Stimulated activated CD4-positive, alpha-beta T cell treated with anti-CD3 and anti-CD28 coated beads, Interleukin-12 subunit alpha, Interleukin-12 subunit beta, amount 100 ng/mL, for 4 hours (primary cell): ENCODE measurements around the gene TANC1.

Source experiments
- DNase-seq: peaks from one replicate; pipeline ENCODE4 v3.0.0-alpha.2; 2020

The TANC1 gene

GRCh38 chr2:159066541-159067156, 98.2 kb downstream of the TANC1 start:
- DNase-seq = no peak

GRCh38 chr2:159067971-159068370, 99.5 kb downstream of the TANC1 start:
- no peak for DNase-seq

GRCh38 chr2:159069229-159069628, 100.8 kb downstream of the TANC1 start:
- no peak for DNase-seq

DNA sequence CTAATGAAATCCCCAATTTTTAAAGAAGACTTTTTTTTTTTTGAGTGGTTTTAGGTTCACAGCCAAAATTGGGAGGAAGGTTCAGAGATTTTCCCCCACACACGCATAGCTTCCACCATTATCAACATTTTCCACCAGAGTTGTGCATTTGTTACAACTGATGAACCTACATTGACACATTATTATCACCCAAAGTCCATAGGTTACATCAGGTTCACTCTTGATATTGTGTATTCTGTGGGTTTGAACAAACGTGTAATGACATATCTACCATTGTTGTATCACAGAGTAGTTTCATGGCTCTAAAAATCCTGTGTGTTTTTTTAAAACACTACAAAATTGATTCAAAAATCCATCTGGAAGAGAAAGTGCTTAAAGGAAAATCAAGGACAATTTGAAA, 101.8 kb downstream of the TANC1 start:
- no peak for DNase-seq

- DNase-seq = no peak
Observed at GRCh38 chr2:159071190-159071915, 102.9 kb downstream of the TANC1 start.

- DNase-seq = no peak
Observed at GRCh38 chr2:159072795-159073194, 104.4 kb downstream of the TANC1 start.

DNA sequence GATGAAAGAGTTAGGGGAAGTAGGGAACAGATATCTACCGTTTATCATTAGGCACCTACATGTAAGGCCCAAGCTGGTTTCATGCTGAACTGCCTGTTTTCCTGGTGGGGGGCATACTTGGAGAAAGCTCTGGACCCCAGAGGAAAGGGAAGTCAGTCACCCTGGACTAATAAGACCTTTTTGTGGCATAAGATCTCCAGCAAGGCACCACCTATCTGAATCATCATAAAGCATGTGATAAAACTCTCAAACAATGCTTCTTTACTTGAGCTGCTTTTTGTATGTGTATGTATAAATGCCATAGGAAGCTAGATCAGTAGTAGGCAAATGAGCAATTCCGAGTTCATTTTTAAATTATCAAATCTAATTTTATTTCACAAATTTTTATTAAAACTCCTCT, 104.8 kb downstream of the TANC1 start:
- no peak for DNase-seq

GRCh38 chr2:159074605-159075004, 106.2 kb downstream of the TANC1 start:
- no peak for DNase-seq

GRCh38 chr2:159075727-159076126, 107.3 kb downstream of the TANC1 start:
- no peak for DNase-seq

- no peak for DNase-seq
Observed at GRCh38 chr2:159076241-159076640, 107.8 kb downstream of the TANC1 start.

DNA sequence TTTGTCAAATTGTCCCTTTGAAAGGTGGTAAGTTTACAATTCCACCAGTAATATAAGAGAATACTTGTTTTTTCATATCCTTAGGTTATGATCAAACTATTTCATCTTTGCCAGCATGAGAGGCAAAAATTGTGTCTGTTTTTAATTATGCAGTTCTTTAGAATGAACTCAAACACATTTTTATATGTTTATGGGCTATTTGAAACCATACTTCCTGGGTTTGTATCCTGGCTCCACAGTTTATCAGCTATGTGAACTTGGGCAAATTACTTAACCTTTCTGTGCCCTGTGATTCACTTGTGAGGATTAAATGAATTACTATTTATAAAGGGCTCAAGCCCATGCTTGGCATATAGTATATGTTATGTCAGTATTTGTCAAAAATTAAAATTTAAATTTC, 109.4 kb downstream of the TANC1 start:
- DNase-seq = no peak

DNA sequence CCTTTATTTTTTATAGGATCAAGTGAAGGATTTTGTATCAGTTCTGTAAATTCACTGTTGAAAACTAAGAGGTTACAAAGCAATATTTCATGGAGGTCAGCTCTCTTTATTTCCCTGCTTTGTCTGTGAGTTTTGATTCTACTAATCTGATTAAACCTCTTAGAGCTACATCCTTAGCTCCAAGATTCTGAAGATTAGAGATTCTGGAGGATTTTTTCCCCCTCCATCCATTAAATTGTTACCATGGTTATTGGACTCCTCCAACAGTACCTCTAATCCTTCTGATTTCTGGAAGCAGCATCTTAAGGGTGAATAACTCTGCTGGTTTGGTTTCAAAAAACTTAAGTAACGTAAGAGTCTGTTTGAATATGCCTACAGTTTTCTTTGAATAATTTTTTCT, 110.0 kb downstream of the TANC1 start:
- DNase-seq = no peak

DNA sequence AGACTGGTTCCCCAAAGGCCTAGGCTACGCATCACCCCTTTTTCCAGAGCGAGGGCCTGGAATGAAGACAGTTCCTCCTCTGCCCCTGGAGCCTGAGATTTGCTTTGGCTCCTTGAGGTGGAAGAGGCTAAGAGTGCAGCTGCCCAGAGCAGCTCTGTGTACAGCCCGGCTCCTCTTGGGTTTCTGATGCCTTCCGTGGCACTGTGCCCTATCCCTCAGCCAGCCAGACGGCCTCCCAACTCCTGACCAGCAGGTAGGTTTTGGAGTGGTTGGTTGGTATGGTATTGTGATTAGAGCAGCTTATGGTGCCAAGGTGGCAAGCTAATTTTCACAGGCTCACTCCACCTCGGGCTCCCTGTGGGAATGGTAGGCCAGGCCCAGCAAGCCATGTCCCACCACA, 112.2 kb downstream of the TANC1 start:
- DNase-seq = no peak

- no peak for DNase-seq
Observed at GRCh38 chr2:159082119-159082518, 113.7 kb downstream of the TANC1 start.

DNA sequence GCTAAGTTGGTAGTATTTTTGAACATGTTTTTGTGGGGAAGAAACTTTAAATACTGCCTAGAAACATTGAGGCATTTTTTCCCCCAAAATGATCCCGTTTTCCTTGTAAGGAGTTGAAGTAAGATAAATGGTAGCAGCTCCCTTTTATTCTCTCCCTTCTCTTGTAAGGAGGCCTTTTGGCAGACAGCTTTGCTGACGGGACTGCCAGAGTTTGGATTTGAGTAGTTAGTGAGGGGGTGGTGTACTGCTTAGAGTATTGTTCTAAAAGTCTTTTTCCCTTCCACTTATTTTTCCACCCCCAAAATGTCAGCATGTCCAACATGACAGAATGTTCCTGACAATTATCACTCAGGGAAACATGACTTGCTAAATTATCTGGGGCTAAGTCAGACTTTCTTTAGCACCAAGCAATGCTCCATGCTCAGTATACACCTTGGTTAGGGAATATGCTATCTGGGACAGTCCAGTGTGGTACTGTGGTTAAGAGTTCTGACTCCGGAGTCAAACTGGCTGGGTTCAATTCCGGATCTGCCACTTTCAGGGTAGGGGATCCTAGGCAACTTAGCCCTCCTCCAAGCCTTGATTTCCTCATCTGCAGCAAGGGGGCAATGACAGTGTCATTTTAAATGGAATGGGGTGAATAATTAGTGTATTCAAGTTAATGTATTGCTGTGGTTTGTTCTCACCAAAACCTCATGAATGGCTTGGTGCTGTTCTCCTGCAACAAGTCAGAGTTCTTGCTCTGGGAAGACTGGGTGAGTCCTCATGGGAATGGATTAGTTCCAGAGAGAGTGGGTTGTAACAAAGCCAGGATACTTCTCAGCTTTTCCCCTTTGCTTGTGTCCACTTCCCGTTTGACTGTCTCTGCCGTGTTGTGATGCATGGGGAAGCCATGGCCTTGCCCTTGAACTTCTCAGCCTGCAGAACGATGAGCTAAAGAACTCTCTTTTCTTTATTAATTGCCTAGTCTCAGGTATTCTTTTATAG, 116.2 kb downstream of the TANC1 start:
- DNase-seq = no peak

GRCh38 chr2:159086342-159086741, 117.9 kb downstream of the TANC1 start:
- no peak for DNase-seq

- DNase-seq = no peak
Observed at GRCh38 chr2:159086826-159087225, 118.4 kb downstream of the TANC1 start.

DNA sequence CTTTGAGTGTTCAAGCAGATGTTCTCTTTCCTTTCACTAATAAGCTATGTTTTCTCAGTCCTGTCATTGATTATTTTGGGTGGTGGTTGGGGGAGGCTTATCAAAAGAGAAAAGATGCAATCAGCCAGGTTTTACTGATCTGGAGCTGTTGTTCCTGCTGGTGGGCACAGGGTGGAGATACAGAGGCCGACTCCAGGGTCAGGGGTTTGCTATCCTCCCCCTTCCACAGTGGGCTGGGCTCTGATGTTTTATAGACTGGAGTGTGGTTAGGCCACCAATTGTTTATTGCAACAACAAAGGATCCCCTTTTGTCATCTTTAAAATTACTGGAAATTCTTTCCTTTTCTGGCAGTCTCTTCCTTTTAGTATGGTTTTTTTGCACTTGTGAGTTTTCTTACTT, 120.5 kb downstream of the TANC1 start:
- no peak for DNase-seq

DNA sequence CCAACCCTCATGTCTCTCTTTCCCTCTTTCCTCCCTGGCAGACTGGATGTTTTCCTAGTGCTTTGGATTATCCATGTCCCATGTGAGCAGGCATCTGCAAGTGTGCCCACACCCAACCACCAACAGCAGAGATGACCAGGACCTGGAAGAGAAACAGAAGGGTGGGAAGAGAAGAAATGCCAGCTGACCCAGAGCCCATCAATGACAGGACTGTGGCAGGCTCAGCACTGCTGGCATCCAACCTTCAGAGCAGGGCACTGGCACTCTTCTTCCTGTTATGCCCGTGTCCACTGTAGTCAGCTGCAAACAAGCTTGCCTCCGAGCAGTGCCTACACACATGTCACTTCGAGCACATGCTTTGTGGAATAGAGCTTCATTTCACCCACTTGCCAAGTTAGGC, 121.1 kb downstream of the TANC1 start:
- no peak for DNase-seq

DNA sequence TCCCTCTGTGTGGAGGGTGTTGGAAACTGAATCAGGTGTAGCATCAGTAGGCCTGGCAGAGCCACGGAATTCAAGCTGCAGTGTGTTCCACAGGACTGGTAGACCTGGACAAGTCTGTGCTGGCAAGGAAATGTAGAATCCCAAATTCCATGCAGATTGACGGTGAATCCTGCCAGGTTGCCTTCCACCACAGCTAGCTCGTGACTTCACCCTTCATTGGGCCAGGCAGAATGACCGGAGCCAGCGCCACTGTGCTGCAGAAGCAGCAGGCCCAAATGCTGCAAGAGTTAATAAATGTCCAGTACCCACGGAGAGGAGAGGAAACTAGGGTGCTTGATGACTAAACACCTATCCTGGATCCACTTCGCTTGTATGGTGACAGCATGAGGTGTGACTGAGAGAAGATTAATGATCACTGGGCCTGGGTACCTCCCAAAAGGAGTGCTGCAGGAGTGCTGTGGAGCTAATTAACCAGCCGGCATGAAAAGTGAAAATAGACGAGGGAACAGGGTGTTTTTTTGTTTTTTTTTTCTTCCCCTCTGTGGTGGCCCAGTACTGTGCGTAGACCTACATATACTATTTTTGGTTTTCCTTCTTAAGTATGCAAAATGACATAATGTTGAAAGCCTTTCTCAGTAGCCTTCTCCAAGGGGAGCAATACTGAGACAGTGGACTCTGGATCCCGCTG, 122.2 kb downstream of the TANC1 start:
- no peak for DNase-seq

DNA sequence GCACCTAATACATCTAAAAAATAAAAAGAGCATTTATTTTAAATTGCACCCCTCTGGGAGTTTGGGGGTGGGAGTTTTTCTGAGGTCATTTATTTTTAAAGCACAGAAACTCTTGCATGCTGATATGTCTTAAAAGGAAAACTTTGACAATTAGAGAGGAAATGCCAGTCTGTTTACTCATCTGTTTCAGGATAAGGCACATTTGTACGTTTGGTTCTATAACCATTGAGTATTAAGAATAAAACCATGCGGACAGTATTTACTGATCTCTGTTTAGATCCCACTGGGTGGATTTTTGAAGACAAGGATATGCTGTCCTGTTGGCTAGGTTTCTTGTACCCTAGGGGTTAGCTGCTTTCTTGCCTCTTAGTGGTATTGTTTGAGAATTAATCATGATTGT, 122.9 kb downstream of the TANC1 start:
- no peak for DNase-seq

GRCh38 chr2:159091976-159092375, 123.5 kb downstream of the TANC1 start:
- no peak for DNase-seq

DNA sequence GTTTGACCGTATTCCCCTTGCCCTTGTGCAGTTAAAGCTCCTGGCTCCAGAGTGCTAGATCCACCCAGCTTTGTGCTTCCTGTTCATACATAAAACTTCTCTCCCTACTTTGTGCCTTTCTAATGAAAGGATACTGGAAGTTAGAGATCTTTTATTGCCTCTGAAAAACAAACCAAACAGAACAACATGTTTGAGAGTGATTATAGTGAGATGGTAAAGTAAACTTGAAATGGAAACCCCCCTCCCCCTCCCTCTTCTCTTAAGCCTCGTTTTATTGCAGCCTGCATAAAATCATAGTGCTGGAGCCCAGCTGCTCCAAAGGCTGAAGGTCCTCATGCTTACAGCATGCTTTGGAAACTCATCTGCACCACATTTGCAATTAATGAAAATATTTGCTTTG, 125.1 kb downstream of the TANC1 start:
- no peak for DNase-seq
